Choroid plexus epithelial cell (primary cell): Measurements from ENCODE around the gene LRRC3.

Experiments used
- DNase-seq: peaks from one replicate; pipeline ENCODE4 v3.0.0-alpha.2; 2010; ENCODE audit warnings: low read depth
- H3K4me3 ChIP-seq: 2 replicates; pipeline ENCODE4 v1.5.1; 2011; ENCODE audit warnings: low read depth, mild to moderate bottlenecking, control low read depth, low read length, moderate library complexity
- CTCF ChIP-seq: conservative IDR thresholded peaks from 2 replicates; pipeline ENCODE4 v1.5.1; 2011; ENCODE audit warnings: low read depth, mild to moderate bottlenecking, control low read depth, inconsistent platforms, low read length, moderate library complexity

Gene LRRC3

DNA sequence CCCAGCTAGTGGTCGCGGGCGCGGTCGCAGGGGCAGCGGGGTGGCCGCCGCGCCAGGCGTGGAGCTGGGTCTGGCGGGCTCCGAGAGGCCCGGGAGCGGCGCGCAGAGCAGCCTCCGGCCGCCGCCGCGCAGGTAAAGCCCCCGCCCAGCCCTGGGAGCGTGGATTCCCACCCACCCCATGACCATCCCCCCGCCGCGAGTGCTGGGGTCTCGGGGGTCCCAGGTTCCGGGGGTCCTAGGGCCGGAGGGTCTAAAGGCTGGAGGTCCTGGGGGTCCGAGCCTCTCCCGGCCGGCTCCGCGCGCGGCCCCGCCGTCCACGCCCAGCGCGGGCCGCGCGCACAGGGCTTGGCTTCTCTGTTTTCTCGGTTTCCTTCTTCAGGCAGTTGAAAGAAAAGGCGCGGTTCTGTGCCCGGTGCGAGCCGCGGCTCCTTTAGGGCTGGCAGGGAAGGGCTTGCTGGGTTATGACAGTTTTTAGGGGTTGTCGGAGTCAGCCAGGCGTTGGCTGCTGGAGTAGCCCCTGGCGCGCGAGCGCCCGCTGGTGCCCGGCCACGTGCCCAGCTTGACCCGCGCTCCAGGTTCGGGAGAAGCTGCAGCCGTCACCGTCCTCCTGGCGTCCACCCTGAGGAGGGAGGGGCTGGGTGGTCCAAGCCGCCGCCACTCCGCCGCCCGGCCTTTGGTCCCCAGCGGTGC lies 359 bp downstream of the LRRC3 start:
- peak; percentile 11 for DNase-seq
- peak overlapping the region; percentile 55 for H3K4me3 ChIP-seq
- no peak for TF ChIP-seq CTCF

DNA sequence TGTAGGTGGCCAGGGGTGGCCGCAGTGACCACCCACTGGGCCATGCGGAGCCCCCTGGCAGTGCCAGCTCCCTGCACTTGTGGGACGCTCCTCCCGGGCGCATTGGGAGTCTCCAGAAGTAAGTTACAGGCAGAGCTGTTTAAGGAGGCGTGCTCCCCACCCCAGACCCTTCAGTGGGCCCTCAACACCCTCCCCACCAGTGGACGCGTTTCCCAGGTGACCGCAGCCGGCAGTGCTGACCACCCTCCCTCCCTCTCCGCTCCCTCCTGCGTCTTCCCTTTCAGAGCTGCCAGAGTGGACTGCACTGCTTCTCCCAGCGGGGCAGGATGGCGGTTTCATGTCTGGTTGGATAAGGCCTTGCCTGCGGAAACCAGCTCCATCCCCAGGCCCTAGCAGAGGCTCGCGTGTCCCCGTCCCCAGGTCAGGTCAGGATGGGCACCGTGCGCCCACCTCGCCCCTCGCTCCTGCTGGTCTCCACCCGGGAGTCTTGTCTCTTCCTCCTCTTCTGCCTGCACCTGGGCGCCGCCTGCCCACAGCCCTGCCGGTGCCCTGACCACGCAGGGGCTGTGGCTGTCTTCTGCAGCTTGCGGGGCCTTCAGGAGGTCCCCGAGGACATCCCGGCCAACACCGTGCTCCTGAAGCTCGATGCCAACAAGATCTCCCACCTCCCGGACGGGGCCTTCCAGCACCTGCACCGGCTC lies 1.1 kb downstream of the LRRC3 start:
- no peak for DNase-seq
- no peak for TF ChIP-seq CTCF
- H3K4me3 ChIP-seq, result peak overlapping the region; percentile 55

DNA sequence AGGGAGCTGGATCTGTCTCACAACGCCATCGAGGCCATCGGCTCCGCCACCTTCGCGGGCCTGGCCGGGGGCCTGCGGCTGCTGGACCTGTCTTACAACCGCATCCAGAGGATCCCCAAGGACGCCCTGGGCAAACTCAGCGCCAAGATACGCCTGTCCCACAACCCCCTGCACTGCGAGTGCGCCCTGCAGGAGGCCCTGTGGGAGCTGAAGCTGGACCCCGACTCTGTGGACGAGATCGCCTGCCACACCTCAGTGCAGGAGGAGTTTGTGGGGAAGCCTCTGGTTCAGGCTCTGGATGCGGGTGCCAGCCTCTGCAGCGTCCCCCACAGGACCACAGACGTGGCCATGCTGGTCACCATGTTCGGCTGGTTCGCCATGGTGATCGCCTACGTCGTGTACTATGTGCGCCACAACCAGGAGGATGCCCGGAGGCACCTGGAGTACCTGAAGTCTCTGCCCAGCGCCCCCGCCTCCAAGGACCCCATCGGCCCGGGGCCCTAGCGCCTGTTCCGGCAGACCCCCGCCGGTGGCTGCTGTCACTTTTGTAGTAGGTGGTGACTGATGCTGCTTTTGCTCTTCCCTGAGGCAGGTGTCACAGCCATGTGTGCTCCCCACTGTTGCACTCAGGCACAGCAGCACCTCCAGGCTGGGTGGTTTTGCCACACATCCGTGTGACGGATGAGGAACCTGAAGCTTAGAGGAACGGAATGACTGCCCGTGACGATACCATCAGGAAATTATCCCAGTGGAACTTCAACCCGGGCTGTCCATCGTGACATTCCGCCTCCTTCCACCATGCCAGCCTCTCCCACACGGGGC lies 1.8 kb downstream of the LRRC3 start:
- no peak for DNase-seq
- H3K4me3 ChIP-seq, result no peak overlapping the region
- TF ChIP-seq CTCF, result no peak

GRCh38 chr21:44458971-44459711 lies 3.8 kb downstream of the LRRC3 start:
- DNase-seq, result no peak
- no peak overlapping the region for H3K4me3 ChIP-seq
- TF ChIP-seq CTCF, result no peak

GRCh38 chr21:44459712-44460440 lies 4.6 kb downstream of the LRRC3 start:
- H3K4me3 ChIP-seq, result no peak overlapping the region
- TF ChIP-seq CTCF, result no peak
- DNase-seq, result no peak

DNA sequence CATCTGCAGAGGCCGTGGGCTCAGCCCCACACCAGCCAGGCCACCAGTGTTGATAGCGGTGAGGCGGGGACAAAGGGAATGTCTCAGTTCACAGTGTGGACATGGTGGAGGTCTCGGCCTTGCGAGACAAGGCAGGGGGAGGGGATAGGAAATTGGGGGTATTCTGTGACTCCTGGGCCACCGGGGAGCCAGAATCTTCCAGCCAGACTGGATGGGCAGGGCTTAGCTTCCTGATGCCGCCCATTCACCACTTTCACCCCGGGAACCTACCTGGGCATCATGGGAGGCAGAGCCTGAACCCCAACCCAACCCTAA lies 5.1 kb downstream of the LRRC3 start:
- no peak overlapping the region for H3K4me3 ChIP-seq
- TF ChIP-seq CTCF, result no peak
- DNase-seq, result no peak
